ENCODE data around the gene TACC2.
"Not testable (repeated sequence)": the region's sequence is repeated elsewhere in the genome, so short reads cannot be mapped to it uniquely, and the experiment has no call there.

The TACC2 gene

GRCh38 chr10:122199689-122200088 lies 210.7 kb downstream of the TACC2 start:
- no peak for DNase-seq

GRCh38 chr10:122201401-122201800 lies 212.4 kb downstream of the TACC2 start:
- DNase-seq = no peak

- not testable (repeated sequence) for DNase-seq
Observed at GRCh38 chr10:122203180-122203579, 214.2 kb downstream of the TACC2 start.

- DNase-seq = no peak
Observed at GRCh38 chr10:122204691-122205489, 215.9 kb downstream of the TACC2 start.

GRCh38 chr10:122206471-122207065 lies 217.6 kb downstream of the TACC2 start:
- no peak for DNase-seq

GRCh38 chr10:122207163-122207562 lies 218.2 kb downstream of the TACC2 start:
- DNase-seq = no peak

- no peak for DNase-seq
Observed at GRCh38 chr10:122207596-122207995, 218.6 kb downstream of the TACC2 start.

- DNase-seq = no peak
Observed at GRCh38 chr10:122208571-122209430, 219.8 kb downstream of the TACC2 start.

- DNase-seq = no peak
Observed at GRCh38 chr10:122210481-122211265, 221.7 kb downstream of the TACC2 start.

- no peak for DNase-seq
Observed at GRCh38 chr10:122213364-122213763, 224.4 kb downstream of the TACC2 start.

GRCh38 chr10:122213766-122214165 lies 224.8 kb downstream of the TACC2 start:
- no peak for DNase-seq

- DNase-seq = no peak
Observed at GRCh38 chr10:122216047-122216446, 227.1 kb downstream of the TACC2 start.

GRCh38 chr10:122219340-122219739 lies 230.4 kb downstream of the TACC2 start:
- no peak for DNase-seq

GRCh38 chr10:122220736-122221135 lies 231.8 kb downstream of the TACC2 start:
- no peak for DNase-seq

- DNase-seq = no peak
Observed at GRCh38 chr10:122221958-122222357, 233.0 kb downstream of the TACC2 start.

GRCh38 chr10:122222638-122223037 lies 233.7 kb downstream of the TACC2 start:
- no peak for DNase-seq

- DNase-seq = no peak
Observed at GRCh38 chr10:122224159-122224558, 235.2 kb downstream of the TACC2 start.

GRCh38 chr10:122225330-122225729 lies 236.4 kb downstream of the TACC2 start:
- DNase-seq = no peak

- no peak for DNase-seq
Observed at GRCh38 chr10:122227754-122228153, 238.8 kb downstream of the TACC2 start.

GRCh38 chr10:122229666-122230065 lies 240.7 kb downstream of the TACC2 start:
- DNase-seq = no peak

GRCh38 chr10:122230222-122230621 lies 241.3 kb downstream of the TACC2 start:
- DNase-seq = no peak

GRCh38 chr10:122232769-122233168 lies 243.8 kb downstream of the TACC2 start:
- no peak for DNase-seq

- no peak for DNase-seq
Observed at GRCh38 chr10:122233857-122234348, 244.9 kb downstream of the TACC2 start.
